MG63 (cell line): ENCODE results near the gene ANKRD65. TPM values are rescaled to one million over a fixed set of nuclear protein-coding genes. Genes with fewer than 3 reads are reported as not detected.
"Not testable (repeated sequence)": the region's sequence is repeated elsewhere in the genome, so short reads cannot be mapped to it uniquely, and the experiment has no call there.

Source experiments
- DNase-seq: peaks from one replicate; pipeline ENCODE4 v3.0.0-alpha.2; 2020
- H3K27me3 ChIP-seq: fragments of 250-450 bp; sonication (Bioruptor Pico); 2 replicates; pipeline ENCODE4 v1.5.1; 2020; ENCODE audit warnings: mild to moderate bottlenecking, moderate library complexity
- H3K36me3 ChIP-seq: fragments of 250-450 bp; sonication (Bioruptor Pico); 2 replicates; pipeline ENCODE4 v1.5.1; 2020; ENCODE audit warnings: mild to moderate bottlenecking, moderate library complexity
- H3K4me3 ChIP-seq: fragments of 250-450 bp; sonication (Bioruptor Pico); 2 replicates; pipeline ENCODE4 v1.5.1; 2020; ENCODE audit warnings: mild to moderate bottlenecking, moderate library complexity
- H3K9me3 ChIP-seq: fragments of 250-450 bp; sonication (Bioruptor Pico); 2 replicates; pipeline ENCODE4 v1.5.1; 2020; ENCODE audit warnings: mild to moderate bottlenecking, moderate library complexity
- total RNA-seq: library from RNA; depleted of rRNA; stranded (reverse); fragments of >200 nt; shearing (Covaris generic); gene quantifications from 2 replicates; pipeline ENCODE4 v1.2.3, GENCODE V29; 2014; ENCODE audit warnings: low replicate concordance; rRNA removed

Gene ANKRD65
- total RNA-seq: not detected in 2 replicates

- no peak for DNase-seq
- H3K4me3 ChIP-seq: no peak within 1 kb of the TSS
- H3K36me3 ChIP-seq: no peaks in the 10 kb centered on the region
Observed at GRCh38 chr1:1421147-1421906, at the start of gene ANKRD65. Gene ANKRD65, minus strand, starts transcription at chr1:1421276. Its CDS starts 271 bp downstream, at chr1:1421005.

GRCh38 chr1:1468196-1468985 lies 47.3 kb upstream of the ANKRD65 start:
- not testable (repeated sequence) for H3K9me3 ChIP-seq, DNase-seq, H3K36me3 ChIP-seq, H3K4me3 ChIP-seq, H3K27me3 ChIP-seq

More at GRCh38 chr1:1421147-1421906, at the start of gene ANKRD65:
- Histone ChIP-seq H3K27me3 (no peaks in the 10 kb centered on the region), H3K9me3 (no peaks in the 10 kb centered on the region)

GRCh38 chr1:1463312-1463711 lies 42.2 kb upstream of the ANKRD65 start:
- no peaks in the 10 kb centered on the region for H3K9me3 ChIP-seq
- DNase-seq: no peak
- H3K27me3 ChIP-seq: no peaks in the 10 kb centered on the region
- H3K36me3 ChIP-seq: no peaks in the 10 kb centered on the region
- H3K4me3 ChIP-seq: no peak overlapping the region

DNA sequence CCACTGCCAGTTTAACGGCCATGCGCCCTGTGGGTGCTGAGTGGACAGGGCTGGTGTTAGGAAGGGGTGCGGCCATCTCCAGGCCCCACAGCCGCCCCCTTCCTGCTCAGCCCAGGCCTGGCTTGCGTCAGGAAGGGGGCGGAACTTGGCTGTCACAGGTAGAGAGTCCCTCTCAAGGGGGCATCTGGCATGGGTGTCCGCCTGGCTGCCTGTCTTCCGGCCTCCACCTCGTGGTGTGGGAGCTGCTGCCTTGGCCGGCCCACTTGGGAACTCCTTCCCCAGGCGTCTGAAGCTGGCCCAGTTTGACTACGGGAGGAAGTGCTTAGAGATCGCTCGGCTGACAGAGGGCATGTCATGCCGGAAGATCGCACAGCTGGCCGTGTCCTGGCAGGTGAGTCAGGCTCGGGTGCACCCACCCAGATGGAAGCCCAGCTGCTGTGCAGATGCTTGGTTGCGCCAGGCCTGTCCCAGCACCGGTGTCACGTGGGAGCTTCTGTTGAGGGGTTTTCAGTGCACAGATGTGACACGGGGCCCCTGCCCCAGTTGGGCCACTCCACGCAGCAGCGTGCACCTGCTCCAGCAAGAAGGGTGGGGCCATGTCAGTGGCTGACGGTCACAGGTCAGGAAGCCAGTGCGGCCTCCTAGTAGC lies 41.4 kb upstream of the ANKRD65 start:
- DNase-seq: no peak
- Histone ChIP-seq H3K36me3 (no peaks in the 10 kb centered on the region), H3K4me3 (no peak overlapping the region), H3K27me3 (no peaks in the 10 kb centered on the region), H3K9me3 (no peaks in the 10 kb centered on the region)

DNA sequence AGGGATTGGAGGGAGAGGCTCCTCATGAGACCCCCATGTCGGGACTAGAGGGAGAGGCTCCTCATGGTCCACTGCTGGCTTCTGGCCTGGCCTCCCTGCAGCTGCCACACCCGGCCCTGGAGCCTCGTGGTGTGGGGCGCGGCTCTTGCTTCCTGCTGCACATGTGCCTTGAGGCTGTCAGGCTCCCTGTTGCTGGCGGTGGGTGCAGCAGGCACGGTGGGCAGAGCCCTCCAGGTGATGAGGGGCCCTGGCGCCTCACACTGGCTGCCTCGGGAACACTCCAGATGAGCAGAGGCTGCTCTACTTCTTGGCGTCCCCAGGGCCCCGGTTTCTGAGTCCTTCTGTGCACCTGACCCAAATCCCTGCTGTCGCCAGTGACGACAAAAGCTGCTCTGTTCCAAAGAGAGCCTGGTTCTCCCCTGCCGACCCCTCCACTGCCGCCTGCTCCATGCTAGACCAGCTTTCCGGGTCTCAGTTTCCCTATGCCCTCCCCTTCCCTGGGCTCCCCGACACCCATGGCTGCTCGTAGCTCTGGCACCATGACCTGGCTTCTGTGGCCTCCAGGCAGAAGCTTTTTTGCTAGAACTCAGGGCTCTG lies 40.7 kb upstream of the ANKRD65 start:
- no peaks in the 10 kb centered on the region for H3K27me3 ChIP-seq
- no peaks in the 10 kb centered on the region for H3K36me3 ChIP-seq
- H3K9me3 ChIP-seq: no peaks in the 10 kb centered on the region
- no peak overlapping the region for H3K4me3 ChIP-seq
- no peak for DNase-seq

DNA sequence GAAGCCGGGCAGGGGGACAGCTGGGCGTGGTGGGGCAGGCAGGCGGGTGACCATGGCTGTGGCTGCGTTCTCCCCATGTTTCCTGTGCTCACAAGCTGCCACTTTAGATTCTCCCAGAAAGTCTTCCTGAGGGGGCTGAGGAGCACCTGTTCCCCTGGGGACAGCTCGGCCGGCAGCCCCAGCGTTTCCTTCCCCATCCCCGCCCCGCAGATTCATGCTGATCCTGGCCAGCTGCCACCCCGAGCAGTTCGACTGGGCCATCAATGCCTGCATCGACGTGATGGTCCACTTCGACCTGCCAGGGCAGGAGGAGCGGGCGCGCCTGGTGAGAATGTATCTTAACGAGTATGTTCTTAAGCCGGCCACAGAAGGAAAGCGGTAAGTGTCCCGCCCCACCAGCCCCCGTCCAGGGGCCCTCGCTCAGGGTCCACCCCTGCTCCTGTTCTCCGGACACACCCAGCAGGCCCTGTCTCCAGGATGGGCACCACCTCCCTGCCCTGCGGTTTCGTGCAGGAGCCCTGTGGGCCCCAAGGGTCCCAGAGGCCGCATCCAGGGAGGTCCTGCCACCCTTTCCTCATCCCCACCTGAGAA lies 39.6 kb upstream of the ANKRD65 start:
- H3K4me3 ChIP-seq: no peak overlapping the region
- no peaks in the 10 kb centered on the region for H3K27me3 ChIP-seq
- H3K36me3 ChIP-seq: no peaks in the 10 kb centered on the region
- DNase-seq: no peak
- H3K9me3 ChIP-seq: no peaks in the 10 kb centered on the region

- not testable (repeated sequence) for H3K4me3 ChIP-seq, DNase-seq, H3K27me3 ChIP-seq, H3K9me3 ChIP-seq, H3K36me3 ChIP-seq
Observed at GRCh38 chr1:1459711-1460110, 38.6 kb upstream of the ANKRD65 start.

- not testable (repeated sequence) for DNase-seq, H3K4me3 ChIP-seq, H3K9me3 ChIP-seq, H3K36me3 ChIP-seq, H3K27me3 ChIP-seq
Observed at GRCh38 chr1:1459156-1459555, 38.1 kb upstream of the ANKRD65 start.

DNA sequence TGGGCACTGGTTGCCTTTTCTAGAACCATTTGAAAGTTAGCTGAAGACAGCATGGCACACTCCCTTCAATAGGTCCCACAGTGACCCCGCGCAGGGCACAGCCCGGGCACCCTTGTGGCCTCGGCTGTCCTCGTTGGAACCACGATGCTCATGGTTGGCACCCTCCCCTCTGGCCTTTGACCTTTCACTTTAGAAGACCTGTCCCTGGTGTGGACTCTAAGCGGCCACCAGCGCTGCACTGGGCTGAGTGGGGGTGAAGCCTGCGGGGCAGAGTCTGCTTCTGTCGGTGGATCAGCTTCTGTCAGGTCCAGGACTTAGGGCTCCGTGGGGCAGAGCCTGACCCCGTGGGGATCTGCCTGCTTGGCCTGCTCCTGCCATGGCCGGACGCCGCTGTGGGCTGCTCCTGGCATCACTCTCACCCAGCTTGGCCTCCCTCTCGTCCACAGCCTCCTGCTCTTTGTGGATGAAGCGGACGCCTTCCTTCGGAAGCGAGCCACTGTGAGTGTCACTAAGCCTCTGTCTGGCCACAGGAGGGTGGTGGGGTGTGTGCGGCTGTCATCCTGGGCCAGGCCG lies 35.7 kb upstream of the ANKRD65 start:
- H3K36me3 ChIP-seq, H3K9me3 ChIP-seq, H3K4me3 ChIP-seq, H3K27me3 ChIP-seq, DNase-seq: not testable (repeated sequence)

- H3K9me3 ChIP-seq, H3K36me3 ChIP-seq, DNase-seq, H3K4me3 ChIP-seq, H3K27me3 ChIP-seq: not testable (repeated sequence)
Observed at GRCh38 chr1:1455934-1456333, 34.9 kb upstream of the ANKRD65 start.

DNA sequence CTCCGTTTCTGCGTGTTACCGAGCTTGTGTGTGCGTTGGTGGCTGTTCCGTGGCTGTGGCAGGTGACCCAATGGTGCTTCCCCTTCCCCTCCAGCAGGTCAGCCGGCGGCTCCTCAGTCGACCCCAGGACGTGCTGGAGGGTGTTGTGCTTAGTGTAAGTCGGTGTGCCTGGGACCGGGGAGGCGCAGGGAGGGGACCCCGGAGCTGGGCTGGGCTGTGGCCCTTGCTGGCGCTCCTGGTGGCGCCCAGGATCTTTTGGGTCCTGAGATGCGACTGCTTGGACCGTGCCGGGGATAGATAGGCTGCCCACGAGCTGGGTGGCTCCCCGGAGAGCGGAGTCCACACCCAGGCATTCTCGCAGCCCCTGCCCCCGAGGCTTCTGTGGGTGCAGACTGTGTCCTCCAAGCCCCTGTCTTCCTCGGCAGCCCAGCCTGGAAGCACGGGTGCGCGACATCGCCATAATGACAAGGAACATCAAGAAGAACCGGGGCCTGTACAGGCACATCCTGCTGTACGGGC lies 34.3 kb upstream of the ANKRD65 start:
- H3K27me3 ChIP-seq: no peaks in the 10 kb centered on the region
- H3K9me3 ChIP-seq: no peaks in the 10 kb centered on the region
- no peak for DNase-seq
- no peak overlapping the region for H3K4me3 ChIP-seq
- H3K36me3 ChIP-seq: no peaks in the 10 kb centered on the region

DNA sequence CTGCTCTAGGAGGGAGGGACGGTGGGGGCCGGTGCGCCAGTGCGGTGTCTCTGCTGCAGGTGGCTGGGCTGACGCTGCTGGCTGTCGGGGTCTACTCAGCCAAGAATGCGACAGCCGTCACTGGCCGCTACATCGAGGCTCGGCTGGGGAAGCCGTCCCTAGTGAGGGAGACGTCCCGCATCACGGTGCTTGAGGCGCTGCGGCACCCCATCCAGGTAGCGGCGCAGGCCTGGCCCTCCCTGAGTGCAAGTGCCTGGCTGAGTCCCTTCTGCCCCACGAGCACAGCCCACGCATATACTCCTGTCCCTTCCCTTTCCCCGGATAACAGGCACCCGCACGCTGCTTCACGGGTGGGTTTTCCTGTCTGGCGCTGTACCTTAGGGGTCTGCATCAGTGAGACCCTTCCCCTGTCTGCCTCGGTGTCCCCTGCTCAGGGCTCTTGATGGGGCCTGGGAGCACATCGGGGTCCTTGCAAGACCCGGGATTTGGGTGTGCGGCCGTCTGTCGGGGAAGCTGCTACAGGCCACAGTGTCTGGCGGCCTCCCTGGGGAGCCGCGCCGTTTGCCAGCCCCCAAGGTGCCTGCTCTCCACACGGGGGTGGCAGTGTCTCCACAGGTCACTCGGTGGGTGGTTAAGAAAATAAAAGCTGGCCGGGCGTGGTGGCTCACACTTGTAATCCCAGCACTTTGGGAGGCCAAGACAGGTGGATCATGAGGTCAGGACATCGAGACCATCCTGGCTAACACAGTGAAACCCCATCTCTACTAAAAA lies 33.4 kb upstream of the ANKRD65 start:
- not testable (repeated sequence) for H3K4me3 ChIP-seq, H3K36me3 ChIP-seq, DNase-seq, H3K9me3 ChIP-seq, H3K27me3 ChIP-seq

GRCh38 chr1:1452882-1453281 lies 31.8 kb upstream of the ANKRD65 start:
- H3K4me3 ChIP-seq: no peak overlapping the region
- H3K27me3 ChIP-seq: no peaks in the 10 kb centered on the region
- H3K9me3 ChIP-seq: no peaks in the 10 kb centered on the region
- H3K36me3 ChIP-seq: no peaks in the 10 kb centered on the region
- DNase-seq: no peak

- not testable (repeated sequence) for H3K36me3 ChIP-seq, H3K27me3 ChIP-seq, H3K4me3 ChIP-seq, H3K9me3 ChIP-seq, DNase-seq
Observed at GRCh38 chr1:1452365-1452739, 31.3 kb upstream of the ANKRD65 start.

DNA sequence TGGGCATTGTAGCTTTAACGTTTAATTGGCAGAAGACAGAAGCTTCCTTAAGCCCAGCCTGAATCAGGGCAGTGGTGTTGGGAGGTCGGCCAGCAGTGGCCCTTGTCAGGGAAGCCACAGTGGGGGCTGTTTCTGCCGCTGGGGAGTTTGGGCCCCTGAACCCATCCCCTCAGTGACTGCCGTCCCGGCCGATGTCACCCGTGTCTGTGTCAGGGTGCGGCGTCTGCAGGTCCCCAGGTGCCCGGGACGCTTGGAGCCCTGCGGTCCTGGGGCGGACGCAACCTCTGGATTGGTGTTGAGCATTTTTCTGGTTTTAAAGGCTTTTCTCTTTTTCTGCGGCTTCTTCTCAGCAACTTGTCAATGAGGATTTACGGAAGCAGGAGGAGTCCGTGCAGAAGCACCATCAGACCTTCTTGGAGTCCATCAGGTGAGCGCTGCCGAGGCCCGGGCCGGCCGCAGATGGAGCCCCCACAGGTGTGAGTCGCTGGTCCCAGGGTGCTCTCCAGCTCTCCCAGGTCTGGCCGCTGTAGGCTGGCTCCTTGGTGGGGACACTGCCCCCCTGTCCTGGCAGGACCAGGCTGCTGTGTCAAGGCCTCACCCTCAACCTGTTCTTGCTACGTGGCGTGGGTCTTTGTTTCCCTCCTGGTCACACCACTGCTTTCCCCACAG lies 30.8 kb upstream of the ANKRD65 start:
- Histone ChIP-seq H3K27me3 (no peaks in the 10 kb centered on the region), H3K36me3 (no peaks in the 10 kb centered on the region), H3K9me3 (no peaks in the 10 kb centered on the region), H3K4me3 (no peak overlapping the region)
- DNase-seq: no peak
